NB4 (cell line): ENCODE measurements around the gene CHN1.

Experiments used
- MYC ChIP-seq: IDR thresholded peaks from 2 replicates; pipeline ENCODE4 v1.6.1; 2011; ENCODE audit warnings: low read depth, low read length
- POLR2A ChIP-seq: IDR thresholded peaks from 2 replicates; pipeline ENCODE4 v1.6.1; 2011; ENCODE audit warnings: mild to moderate bottlenecking; ENCODE audit not compliant: insufficient read length; ENCODE audit errors: extremely low read depth
- TF ChIP-seq, protein P1 (sequence below): IDR thresholded peaks from one replicate; pipeline ENCODE4 v1.5.1; 2012; ENCODE audit warnings: low read depth, low read length
- TF ChIP-seq, protein P2 (sequence below): IDR thresholded peaks from 2 replicates; pipeline ENCODE4 v1.6.1; 2011; ENCODE audit warnings: low read depth, low read length

DNA sequence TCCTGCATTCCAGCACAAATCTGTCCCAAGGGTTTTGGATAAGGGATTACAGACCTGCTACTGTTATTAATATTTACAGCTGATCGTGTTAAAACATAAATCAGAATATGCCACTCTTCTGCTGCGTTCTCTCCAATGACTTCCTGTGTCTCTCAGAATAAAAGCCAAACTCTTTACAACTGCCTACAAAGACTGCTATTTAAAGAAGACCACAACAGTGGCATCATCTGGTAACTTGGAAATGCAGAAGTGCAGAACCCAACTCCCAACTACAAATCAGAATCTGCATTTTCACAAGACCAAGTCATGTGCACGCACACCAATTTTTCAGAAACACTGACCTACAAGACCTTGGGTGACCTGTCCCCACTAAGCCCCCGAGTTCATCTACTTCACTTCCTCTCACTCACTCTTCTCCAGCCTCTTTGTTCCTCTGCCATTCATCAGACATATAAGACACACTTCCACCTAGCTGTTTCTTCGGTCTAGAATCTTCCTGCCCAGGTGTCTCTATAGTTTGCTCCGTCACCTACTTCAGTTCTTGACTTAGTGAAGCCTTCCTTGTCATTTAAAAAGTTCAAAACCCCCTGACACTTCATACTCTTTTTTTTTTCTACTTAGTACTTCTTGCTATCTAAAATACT is 36.0 kb downstream of the CHN1 start:
- TF ChIP-seq, protein P1, sequence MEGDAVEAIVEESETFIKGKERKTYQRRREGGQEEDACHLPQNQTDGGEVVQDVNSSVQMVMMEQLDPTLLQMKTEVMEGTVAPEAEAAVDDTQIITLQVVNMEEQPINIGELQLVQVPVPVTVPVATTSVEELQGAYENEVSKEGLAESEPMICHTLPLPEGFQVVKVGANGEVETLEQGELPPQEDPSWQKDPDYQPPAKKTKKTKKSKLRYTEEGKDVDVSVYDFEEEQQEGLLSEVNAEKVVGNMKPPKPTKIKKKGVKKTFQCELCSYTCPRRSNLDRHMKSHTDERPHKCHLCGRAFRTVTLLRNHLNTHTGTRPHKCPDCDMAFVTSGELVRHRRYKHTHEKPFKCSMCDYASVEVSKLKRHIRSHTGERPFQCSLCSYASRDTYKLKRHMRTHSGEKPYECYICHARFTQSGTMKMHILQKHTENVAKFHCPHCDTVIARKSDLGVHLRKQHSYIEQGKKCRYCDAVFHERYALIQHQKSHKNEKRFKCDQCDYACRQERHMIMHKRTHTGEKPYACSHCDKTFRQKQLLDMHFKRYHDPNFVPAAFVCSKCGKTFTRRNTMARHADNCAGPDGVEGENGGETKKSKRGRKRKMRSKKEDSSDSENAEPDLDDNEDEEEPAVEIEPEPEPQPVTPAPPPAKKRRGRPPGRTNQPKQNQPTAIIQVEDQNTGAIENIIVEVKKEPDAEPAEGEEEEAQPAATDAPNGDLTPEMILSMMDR, result no peak
- TF ChIP-seq POLR2A (no peak), MYC (no peak)
- TF ChIP-seq, protein P2, sequence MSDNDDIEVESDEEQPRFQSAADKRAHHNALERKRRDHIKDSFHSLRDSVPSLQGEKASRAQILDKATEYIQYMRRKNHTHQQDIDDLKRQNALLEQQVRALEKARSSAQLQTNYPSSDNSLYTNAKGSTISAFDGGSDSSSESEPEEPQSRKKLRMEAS, result no peak
